Measurements from ENCODE around the gene GRXCR1.

- no peak for TF ChIP-seq THYN1 (CRISPR knock-in tag; IDR thresholded peaks at IDR 0.05; ENCODE audit: borderline replicate concordance, low read depth)
- no peak for TF ChIP-seq NR2F1 (CRISPR knock-in tag; IDR thresholded peaks at IDR 0.05)
Measured at GRCh38 chr4:43041632-43042031, 149.1 kb downstream of the GRXCR1 start.

Measured in HepG2 (cell line).